CD4-positive, alpha-beta T cell treated with Interleukin-2 at 100 ng/mL for 4 hours (primary cell): ENCODE results near the gene NADSYN1.
A peak's percentile ranks its signal among the peaks of the same experiment; 100 is the strongest.

Experiments used
- DNase-seq: peaks from one replicate; pipeline ENCODE4 v3.0.0-alpha.2; 2020; ENCODE audit warnings: low spot score

NADSYN1 gene

GRCh38 chr11:71433648-71434450 is 19.2 kb upstream of the NADSYN1 start:
- no peak for DNase-seq

GRCh38 chr11:71434576-71435130 is 18.4 kb upstream of the NADSYN1 start:
- DNase-seq: no peak

GRCh38 chr11:71435278-71435951 is 17.6 kb upstream of the NADSYN1 start:
- DNase-seq: no peak

GRCh38 chr11:71436861-71437260 is 16.1 kb upstream of the NADSYN1 start:
- no peak for DNase-seq

GRCh38 chr11:71437399-71437798 is 15.6 kb upstream of the NADSYN1 start:
- no peak for DNase-seq

GRCh38 chr11:71437879-71438278 is 15.1 kb upstream of the NADSYN1 start:
- no peak for DNase-seq

- no peak for DNase-seq
Observed at GRCh38 chr11:71438650-71439049, 14.4 kb upstream of the NADSYN1 start.

- no peak for DNase-seq
Observed at GRCh38 chr11:71440021-71440755, 12.8 kb upstream of the NADSYN1 start.

- no peak for DNase-seq
Observed at GRCh38 chr11:71441251-71441650, 11.8 kb upstream of the NADSYN1 start.

- DNase-seq: no peak
Observed at GRCh38 chr11:71442123-71442522, 10.9 kb upstream of the NADSYN1 start.

GRCh38 chr11:71442880-71443279 is 10.1 kb upstream of the NADSYN1 start:
- no peak for DNase-seq

GRCh38 chr11:71443736-71444445 is 9.1 kb upstream of the NADSYN1 start:
- no peak for DNase-seq

- DNase-seq: no peak
Observed at GRCh38 chr11:71444811-71445210, 8.2 kb upstream of the NADSYN1 start.

GRCh38 chr11:71446150-71446549 is 6.9 kb upstream of the NADSYN1 start:
- DNase-seq: no peak

- DNase-seq: no peak
Observed at GRCh38 chr11:71446942-71447688, 5.9 kb upstream of the NADSYN1 start.

- no peak for DNase-seq
Observed at GRCh38 chr11:71447791-71448256, 5.2 kb upstream of the NADSYN1 start.

GRCh38 chr11:71448257-71449171 is 4.5 kb upstream of the NADSYN1 start, which contains the start of gene DHCR7:
TSS of gene DHCR7 (minus strand) at chr11:71448393. CDS start at chr11:71444952, 3,441 bp downstream.
- DNase-seq: peak; percentile 91

GRCh38 chr11:71449596-71449995 is 3.4 kb upstream of the NADSYN1 start:
- no peak for DNase-seq

- no peak for DNase-seq
Observed at GRCh38 chr11:71450507-71450906, 2.5 kb upstream of the NADSYN1 start.

- no peak for DNase-seq
Observed at GRCh38 chr11:71450939-71451338, 2.1 kb upstream of the NADSYN1 start.
